Measurements from ENCODE around the gene EYA2. TPM values are rescaled to one million over a fixed set of nuclear protein-coding genes. Genes with fewer than 3 reads are reported as not detected.
"Not testable (repeated sequence)": the region's sequence is repeated elsewhere in the genome, so short reads cannot be mapped to it uniquely, and the experiment has no call there.

Gene EYA2
- total RNA-seq, 1 donor from 2014 or later, result 8.1 TPM

DNA sequence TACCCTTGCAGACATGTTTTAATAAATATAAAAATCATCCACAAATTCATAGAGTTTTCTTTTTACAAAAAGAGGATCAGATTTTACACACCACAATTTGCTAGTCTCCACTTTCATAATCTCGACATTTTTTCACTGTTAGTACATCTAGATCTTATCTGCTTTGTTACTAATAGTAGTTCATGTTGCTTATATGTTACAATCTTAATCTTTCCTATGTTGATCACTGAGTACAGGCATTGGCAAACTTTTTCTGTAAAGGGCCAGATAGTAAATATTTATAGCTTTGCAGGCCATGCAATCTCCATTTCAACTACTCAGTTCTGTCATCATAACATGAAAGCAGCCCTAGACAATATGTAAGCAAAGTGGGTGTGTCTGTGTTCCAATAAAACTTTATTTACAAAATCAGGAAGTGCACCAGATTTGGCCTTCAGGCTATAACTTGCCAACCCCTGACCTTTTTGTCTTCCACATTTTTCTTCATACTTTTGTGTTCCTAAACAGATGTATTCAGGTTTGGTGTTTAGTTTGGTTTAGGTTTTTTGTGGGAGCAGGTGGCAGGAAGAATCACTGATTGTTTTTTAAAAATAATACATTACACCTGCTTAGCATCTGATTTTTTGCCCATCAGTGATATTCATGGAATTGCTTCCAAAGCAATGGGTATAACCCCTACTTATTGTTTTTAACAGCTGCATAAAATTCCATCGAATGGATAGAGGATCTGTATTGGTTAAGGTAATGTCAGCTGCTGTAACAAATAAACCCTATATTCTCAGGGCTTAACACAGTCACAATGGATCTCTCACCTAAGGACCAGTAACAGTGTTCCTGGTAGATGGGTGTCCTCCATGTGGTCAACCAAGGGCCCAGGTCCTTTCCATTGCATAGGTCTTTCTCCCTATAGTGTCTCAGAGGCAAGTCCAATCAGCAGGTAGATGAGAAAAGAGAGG is 61.2 kb downstream of the EYA2 start:
- no peak overlapping the region for H3K27ac ChIP-seq
- H3K4me3 ChIP-seq, result no peak overlapping the region
- intact Hi-C loops (cut with DNase I), result no loop called here
- H3K4me1 ChIP-seq, result no peaks in the 10 kb centered on the region
- H3K9me3 ChIP-seq, result no peaks in the 10 kb centered on the region
- H3K27me3 ChIP-seq, result no peaks in the 10 kb centered on the region
- no peaks in the 10 kb centered on the region for H3K36me3 ChIP-seq
- DNase-seq (ENCODE audit: extremely low spot score in 2 of 2), result no peak
- no peak for TF ChIP-seq POLR2A (IDR thresholded peaks at IDR 0.05)
- TF ChIP-seq, protein P1, sequence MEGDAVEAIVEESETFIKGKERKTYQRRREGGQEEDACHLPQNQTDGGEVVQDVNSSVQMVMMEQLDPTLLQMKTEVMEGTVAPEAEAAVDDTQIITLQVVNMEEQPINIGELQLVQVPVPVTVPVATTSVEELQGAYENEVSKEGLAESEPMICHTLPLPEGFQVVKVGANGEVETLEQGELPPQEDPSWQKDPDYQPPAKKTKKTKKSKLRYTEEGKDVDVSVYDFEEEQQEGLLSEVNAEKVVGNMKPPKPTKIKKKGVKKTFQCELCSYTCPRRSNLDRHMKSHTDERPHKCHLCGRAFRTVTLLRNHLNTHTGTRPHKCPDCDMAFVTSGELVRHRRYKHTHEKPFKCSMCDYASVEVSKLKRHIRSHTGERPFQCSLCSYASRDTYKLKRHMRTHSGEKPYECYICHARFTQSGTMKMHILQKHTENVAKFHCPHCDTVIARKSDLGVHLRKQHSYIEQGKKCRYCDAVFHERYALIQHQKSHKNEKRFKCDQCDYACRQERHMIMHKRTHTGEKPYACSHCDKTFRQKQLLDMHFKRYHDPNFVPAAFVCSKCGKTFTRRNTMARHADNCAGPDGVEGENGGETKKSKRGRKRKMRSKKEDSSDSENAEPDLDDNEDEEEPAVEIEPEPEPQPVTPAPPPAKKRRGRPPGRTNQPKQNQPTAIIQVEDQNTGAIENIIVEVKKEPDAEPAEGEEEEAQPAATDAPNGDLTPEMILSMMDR (IDR thresholded peaks at IDR 0.05), result no peak
- no peak for TF ChIP-seq POLR2AphosphoS5 (IDR thresholded peaks at IDR 0.05; ENCODE audit: insufficient read depth in 1 of 2, low read depth in 1 of 2)

DNA sequence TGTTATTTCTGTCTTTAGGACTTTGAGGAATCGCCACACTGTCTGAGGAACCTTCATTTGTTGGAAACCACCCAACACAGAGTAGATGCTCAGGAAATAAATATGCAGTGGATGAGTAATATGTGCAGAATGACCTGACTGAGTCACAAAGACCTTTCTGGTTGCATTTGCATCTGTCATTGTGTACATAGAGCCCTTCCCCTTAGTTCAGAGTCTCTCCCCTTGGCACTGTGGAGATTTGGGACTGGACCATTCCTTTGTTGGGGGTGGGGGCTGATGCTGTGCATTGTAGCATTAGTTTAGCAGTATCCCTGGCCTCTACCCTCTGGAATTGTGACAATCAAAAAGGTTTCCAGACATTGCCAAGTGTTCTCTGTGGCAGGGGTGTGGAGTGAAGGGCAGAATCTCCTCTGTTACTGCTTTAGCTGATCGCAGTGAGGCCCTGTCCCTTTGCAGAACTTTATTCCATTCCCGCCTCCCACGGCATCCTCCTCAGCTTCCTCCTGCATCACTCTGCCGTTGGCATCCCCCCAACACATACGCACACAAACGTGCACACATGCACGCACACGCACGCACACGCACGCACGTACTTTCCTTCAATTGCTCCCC is 64.5 kb downstream of the EYA2 start:
- Histone ChIP-seq H3K4me3 (no peak overlapping the region), H3K27me3 (no peaks in the 10 kb centered on the region), H3K9me3 (no peaks in the 10 kb centered on the region), H3K36me3 (no peaks in the 10 kb centered on the region), H3K27ac (no peak overlapping the region), H3K4me1 (no peaks in the 10 kb centered on the region)
- intact Hi-C loops (cut with DNase I), result no loop called here
- TF ChIP-seq POLR2A (IDR thresholded peaks at IDR 0.05), result no peak
- peak in 1 of 2 donors; percentile 34 for TF ChIP-seq POLR2AphosphoS5 (IDR thresholded peaks at IDR 0.05; ENCODE audit: insufficient read depth in 1 of 2, low read depth in 1 of 2)
- TF ChIP-seq, protein P1 (IDR thresholded peaks at IDR 0.05), result no peak
- DNase-seq (ENCODE audit: extremely low spot score in 2 of 2), result no peak

DNA sequence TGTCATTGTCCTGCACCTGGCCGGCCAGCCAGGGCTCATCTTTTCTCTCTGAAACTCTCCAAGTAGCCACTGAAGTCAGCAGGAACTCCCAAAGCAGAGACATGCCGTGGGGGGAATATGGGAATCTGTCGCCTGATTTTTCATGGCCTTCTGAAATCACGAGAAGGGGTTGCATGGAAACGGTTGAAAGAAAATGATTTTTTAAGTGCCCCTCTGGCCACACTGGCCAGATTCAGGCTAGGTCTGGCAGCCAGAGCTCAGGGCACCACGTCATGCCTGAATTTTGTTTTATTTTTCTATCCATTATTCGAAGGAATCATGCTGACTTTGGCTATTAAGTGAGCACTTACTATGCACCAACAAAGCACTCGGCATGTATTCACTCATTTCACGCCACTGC is 65.2 kb downstream of the EYA2 start:
- no peaks in the 10 kb centered on the region for H3K27me3 ChIP-seq
- H3K4me1 ChIP-seq, result no peaks in the 10 kb centered on the region
- no peak overlapping the region for H3K4me3 ChIP-seq
- H3K9me3 ChIP-seq, result no peaks in the 10 kb centered on the region
- intact Hi-C loops (cut with DNase I), result no loop called here
- no peak for DNase-seq (ENCODE audit: extremely low spot score in 2 of 2)
- no peak overlapping the region for H3K27ac ChIP-seq
- H3K36me3 ChIP-seq, result no peaks in the 10 kb centered on the region
- TF ChIP-seq POLR2A (IDR thresholded peaks at IDR 0.05) (no peak), POLR2AphosphoS5 (IDR thresholded peaks at IDR 0.05; ENCODE audit: insufficient read depth in 1 of 2, low read depth in 1 of 2) (no peak)
- TF ChIP-seq, protein P1 (IDR thresholded peaks at IDR 0.05), result no peak

DNA sequence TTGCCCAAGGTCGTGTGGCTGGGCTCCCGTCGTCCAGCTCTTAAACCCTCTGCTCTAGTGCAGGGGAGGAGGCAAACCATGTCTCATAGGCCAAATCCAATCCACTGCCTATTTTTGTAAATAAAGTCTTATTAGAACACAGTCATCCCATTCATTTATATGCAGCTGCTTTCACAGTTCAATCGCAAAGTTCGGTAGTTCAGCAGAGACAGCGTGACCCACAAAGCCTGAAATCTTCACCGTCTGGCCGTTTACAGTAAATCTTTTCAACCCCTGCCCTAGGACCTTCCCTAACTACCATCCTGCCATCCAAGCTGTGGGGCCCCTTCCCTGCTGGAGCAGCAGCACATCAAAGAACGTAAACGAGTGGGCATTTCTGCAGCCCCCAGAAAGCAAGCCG is 65.9 kb downstream of the EYA2 start:
- Histone ChIP-seq H3K4me3 (no peak overlapping the region), H3K27me3 (no peaks in the 10 kb centered on the region), H3K9me3 (no peaks in the 10 kb centered on the region), H3K4me1 (no peaks in the 10 kb centered on the region), H3K36me3 (no peaks in the 10 kb centered on the region), H3K27ac (no peak overlapping the region)
- TF ChIP-seq POLR2AphosphoS5 (IDR thresholded peaks at IDR 0.05; ENCODE audit: insufficient read depth in 1 of 2, low read depth in 1 of 2) (no peak), POLR2A (IDR thresholded peaks at IDR 0.05) (no peak)
- TF ChIP-seq, protein P1 (IDR thresholded peaks at IDR 0.05), result no peak
- DNase-seq (ENCODE audit: extremely low spot score in 2 of 2), result no peak
- intact Hi-C loops (cut with DNase I), result no loop called here

DNA sequence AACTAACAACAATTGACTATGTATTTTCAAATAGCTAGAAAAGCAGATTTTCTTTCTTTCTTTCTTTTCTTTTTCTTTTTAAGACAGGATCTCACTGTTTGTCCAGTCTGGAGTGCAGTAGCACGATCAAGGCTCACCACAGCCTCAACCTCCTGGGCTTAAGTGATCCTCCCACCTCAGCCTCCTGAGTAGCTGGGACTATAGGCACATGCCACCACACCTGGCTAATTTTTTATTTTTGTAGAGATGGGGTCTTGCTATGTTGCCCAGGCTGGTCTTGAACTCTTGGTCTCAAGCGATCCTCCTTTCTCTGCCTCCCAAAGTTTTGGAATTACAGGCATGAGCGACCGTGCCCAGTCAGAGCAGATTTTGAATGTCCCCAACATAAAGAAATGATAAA is 67.3 kb downstream of the EYA2 start:
- H3K4me3 ChIP-seq; H3K27ac ChIP-seq; H3K9me3 ChIP-seq; intact Hi-C loops (cut with DNase I); DNase-seq (ENCODE audit: extremely low spot score in 2 of 2); H3K4me1 ChIP-seq; H3K27me3 ChIP-seq; H3K36me3 ChIP-seq: not testable (repeated sequence)
